ENCODE results near the gene MRTFA.

MRTFA gene

DNA sequence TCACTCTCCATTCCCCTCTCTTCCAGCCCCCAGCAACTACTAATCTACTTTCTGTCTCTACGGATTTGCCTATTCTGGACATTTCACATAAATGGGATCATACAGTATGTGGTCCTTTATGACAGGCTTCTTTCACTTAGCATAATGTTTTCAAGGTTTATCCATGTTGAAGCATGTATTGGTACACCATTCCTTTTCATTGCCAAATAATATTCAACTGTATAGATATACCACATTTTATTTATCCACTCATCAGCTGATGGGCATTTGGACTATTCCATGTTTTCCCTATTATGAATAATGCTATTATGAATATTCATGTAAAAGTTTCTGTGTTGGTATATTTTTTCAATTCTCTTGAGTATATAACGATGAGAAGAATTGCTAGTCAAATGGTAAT is 54.5 kb downstream of the MRTFA start:
- H3K27ac ChIP-seq, result no peak overlapping the region
- TF ChIP-seq, protein P1, sequence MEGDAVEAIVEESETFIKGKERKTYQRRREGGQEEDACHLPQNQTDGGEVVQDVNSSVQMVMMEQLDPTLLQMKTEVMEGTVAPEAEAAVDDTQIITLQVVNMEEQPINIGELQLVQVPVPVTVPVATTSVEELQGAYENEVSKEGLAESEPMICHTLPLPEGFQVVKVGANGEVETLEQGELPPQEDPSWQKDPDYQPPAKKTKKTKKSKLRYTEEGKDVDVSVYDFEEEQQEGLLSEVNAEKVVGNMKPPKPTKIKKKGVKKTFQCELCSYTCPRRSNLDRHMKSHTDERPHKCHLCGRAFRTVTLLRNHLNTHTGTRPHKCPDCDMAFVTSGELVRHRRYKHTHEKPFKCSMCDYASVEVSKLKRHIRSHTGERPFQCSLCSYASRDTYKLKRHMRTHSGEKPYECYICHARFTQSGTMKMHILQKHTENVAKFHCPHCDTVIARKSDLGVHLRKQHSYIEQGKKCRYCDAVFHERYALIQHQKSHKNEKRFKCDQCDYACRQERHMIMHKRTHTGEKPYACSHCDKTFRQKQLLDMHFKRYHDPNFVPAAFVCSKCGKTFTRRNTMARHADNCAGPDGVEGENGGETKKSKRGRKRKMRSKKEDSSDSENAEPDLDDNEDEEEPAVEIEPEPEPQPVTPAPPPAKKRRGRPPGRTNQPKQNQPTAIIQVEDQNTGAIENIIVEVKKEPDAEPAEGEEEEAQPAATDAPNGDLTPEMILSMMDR (conservative IDR thresholded peaks at IDR 0.05), result no peak
- TF ChIP-seq ZFX (IDR thresholded peaks at IDR 0.05), result no peak

DNA sequence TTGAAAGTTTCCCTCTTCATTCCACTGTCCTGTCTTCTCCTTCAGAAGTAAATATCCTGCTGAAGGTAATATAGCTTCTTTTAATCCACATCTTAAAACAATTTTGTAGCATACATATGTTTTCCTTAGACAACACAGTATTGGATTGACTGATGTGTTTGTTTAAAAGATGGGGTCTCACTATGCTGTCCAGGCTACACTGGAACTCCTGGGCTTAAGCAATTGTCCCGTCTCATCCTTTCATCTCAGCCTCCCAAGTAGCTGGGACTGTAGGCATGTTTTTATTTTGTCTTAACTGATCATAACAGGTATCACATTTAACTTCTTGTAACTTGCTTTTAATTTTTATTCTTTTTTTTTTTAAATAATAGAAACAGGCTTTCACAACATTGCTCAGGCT is 55.9 kb downstream of the MRTFA start:
- TF ChIP-seq, protein P1 (conservative IDR thresholded peaks at IDR 0.05), result no peak
- no peak for TF ChIP-seq ZFX (IDR thresholded peaks at IDR 0.05)

DNA sequence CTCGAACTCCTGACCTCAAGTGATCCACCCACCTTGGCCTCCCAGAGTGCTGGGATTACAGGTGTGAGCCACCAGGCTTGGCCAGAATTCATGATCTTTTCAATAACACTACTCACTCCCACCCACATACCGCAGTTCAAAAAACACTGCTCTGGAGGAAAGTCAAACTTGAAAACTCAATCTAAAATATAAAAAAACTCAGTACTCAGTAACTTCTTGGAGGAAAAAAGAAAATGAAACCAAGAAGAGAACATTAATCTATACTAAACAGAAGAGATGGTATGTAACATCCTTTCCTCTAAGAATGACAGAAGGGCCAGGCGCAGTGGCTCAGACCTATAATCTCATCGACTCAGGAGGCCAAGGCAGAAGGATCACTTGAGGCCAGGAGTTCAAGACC is 58.3 kb downstream of the MRTFA start:
- TF ChIP-seq, protein P1 (conservative IDR thresholded peaks at IDR 0.05), result no peak
- no peak for TF ChIP-seq ZFX (IDR thresholded peaks at IDR 0.05)
- no peak overlapping the region for H3K27ac ChIP-seq

More for the DNA sequence above, 55.9 kb downstream of the MRTFA start:
- no peak overlapping the region for H3K27ac ChIP-seq

DNA sequence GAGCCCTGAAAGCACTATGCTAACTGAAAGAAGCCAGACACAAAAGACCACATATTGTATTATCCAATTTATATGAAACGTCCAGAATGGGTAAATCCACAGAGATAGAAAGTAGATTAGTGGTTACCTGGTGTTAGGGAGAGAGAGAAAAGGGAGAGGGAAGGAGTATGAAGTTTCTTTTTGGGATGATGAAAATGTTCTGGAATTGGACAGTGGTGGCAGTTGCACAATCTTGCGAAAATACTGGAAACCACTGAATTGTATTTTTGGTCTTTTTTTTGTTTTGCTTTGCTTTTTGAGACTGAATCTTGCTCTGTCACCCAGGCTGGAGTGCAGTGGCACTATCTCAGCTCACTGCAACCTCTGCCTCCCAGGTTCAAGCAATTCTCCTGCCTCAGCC is 63.5 kb downstream of the MRTFA start:
- TF ChIP-seq, protein P1 (conservative IDR thresholded peaks at IDR 0.05), result no peak
- TF ChIP-seq ZFX (IDR thresholded peaks at IDR 0.05), result no peak

DNA sequence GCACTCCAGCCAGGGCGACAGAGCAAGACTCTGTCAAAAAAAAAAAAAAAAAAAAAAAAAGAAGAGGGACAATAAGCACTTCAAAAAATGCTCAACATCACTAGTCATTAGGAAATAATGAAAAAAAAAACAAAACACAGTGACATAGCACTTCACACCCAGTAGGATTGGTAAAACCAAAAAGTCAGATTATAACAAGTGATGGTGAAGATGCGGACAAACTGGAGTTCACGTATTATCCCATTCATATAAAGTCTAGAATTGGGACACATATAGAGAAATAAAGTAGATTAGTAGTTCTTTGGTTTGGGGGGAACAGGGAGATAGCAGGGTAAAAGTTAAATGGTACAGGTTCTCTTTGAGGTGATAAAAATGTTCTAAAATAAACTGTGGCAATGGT is 64.6 kb downstream of the MRTFA start:
- TF ChIP-seq, protein P1 (conservative IDR thresholded peaks at IDR 0.05), result no peak
- no peak for TF ChIP-seq ZFX (IDR thresholded peaks at IDR 0.05)
- H3K27ac ChIP-seq, result no peak overlapping the region

More for the DNA sequence above, 63.5 kb downstream of the MRTFA start:
- H3K27ac ChIP-seq, result no peak overlapping the region

DNA sequence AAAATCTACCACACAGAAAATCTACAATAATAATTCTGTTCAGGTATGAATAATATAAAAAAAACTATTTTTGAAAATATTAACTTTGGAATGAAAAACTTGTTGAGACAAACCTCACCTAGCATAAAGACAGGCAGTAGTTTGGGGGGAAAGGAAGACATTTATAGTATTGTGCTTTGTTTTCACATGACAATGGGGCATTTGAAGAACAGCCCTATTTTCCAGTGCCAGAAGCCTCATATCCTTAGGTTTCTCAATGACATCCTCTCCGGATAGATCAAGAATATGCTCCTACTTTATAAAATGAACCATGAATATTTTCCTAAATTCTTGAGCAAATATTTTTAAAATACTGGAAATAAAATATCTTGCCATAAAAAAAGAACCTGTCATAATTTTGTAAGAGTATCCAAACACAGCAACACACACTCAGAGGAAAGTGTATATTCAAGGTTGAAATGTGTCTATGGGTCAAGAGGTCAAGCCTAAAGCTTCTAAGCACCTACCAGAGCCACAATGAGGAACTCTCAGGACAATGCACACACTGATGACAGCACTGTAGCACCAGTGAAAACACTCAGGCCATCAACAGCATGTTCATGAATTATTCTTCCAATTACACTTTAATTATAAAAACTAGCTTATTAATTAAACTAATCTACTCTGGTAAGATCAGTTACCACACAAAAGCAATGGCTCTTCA is 68.7 kb downstream of the MRTFA start:
- no peak overlapping the region for H3K27ac ChIP-seq
- TF ChIP-seq, protein P1 (conservative IDR thresholded peaks at IDR 0.05), result no peak
- TF ChIP-seq ZFX (IDR thresholded peaks at IDR 0.05), result no peak

DNA sequence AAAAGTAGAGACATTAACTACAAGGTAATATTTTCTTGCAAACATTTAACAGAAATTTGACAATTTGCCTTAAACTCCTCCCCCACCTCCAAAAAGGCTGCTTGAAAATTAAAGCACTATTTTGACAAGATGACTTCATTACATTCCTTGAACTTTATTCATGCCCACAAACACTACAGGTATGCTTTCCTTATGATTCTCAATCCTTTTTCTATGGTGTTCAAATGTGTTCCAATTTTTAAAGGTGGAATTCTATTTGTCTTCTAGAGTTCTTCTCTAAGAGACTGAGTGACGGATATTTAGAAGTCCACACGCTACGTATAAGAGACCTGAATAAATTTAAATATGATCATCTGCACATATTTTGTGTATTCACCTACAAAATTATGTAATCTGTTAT is 69.4 kb downstream of the MRTFA start:
- H3K27ac ChIP-seq, result no peak overlapping the region

More for the DNA sequence above, 69.4 kb downstream of the MRTFA start:
- no peak for TF ChIP-seq ZFX (IDR thresholded peaks at IDR 0.05)
- TF ChIP-seq, protein P1 (conservative IDR thresholded peaks at IDR 0.05), result no peak
